NB4 (cell line): ENCODE measurements around the gene NDUFS8.
A peak's percentile ranks its signal among the peaks of the same experiment; 100 is the strongest.

Experiments used
- DNase-seq: peaks from one replicate; pipeline ENCODE4 v3.0.0; 2010; ENCODE audit warnings: low read depth
- H3K4me3 ChIP-seq: one replicate; pipeline ENCODE4 v1.5.1; 2011; ENCODE audit warnings: mild to moderate bottlenecking, low read depth, low read length, moderate library complexity
- CTCF ChIP-seq: IDR thresholded peaks from one replicate; pipeline ENCODE4 v1.5.1; 2012; ENCODE audit warnings: low read depth, low read length
- MAX ChIP-seq: IDR thresholded peaks from 2 replicates; pipeline ENCODE4 v1.6.1; 2011; ENCODE audit warnings: low read depth, low read length
- MYC ChIP-seq: IDR thresholded peaks from 2 replicates; pipeline ENCODE4 v1.6.1; 2011; ENCODE audit warnings: low read depth, low read length
- POLR2A ChIP-seq: IDR thresholded peaks from 2 replicates; pipeline ENCODE4 v1.6.1; 2011; ENCODE audit warnings: mild to moderate bottlenecking; ENCODE audit not compliant: insufficient read length; ENCODE audit errors: extremely low read depth

NDUFS8 gene

GRCh38 chr11:68037411-68038225 lies 7.1 kb downstream of the NDUFS8 start:
- H3K4me3 ChIP-seq = no peak overlapping the region
- no peak for DNase-seq
- TF ChIP-seq POLR2A (no peak), CTCF (no peak), MAX (no peak), MYC (no peak)

DNA sequence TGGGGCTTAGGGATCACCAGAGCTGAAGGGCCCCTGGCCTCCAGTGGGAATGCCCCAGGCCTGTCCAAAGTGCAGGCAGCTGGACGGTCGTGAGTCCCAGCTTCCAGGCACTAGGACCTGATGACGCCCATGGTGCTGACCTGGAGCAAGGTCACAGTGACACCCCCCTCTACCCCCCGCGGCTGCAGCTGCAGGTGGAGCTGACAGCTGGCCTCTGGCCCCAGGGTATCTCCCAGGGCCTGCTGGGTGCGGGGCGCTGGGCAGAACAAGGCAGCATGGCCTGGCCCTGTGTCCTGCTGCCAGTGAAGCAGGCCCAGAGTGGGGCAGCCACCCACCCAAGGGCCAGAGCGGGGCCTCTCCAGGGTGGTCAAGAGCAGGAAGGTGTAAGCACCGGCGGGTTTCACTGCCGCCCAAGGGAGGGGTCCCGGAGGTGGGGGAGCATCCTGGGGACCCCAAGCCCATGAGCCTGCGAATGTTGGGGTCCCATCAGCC lies 7.8 kb downstream of the NDUFS8 start:
- TF ChIP-seq CTCF (no peak), MAX (no peak), POLR2A (no peak), MYC (no peak)
- H3K4me3 ChIP-seq = peak overlapping the region; percentile 89
- no peak for DNase-seq

DNA sequence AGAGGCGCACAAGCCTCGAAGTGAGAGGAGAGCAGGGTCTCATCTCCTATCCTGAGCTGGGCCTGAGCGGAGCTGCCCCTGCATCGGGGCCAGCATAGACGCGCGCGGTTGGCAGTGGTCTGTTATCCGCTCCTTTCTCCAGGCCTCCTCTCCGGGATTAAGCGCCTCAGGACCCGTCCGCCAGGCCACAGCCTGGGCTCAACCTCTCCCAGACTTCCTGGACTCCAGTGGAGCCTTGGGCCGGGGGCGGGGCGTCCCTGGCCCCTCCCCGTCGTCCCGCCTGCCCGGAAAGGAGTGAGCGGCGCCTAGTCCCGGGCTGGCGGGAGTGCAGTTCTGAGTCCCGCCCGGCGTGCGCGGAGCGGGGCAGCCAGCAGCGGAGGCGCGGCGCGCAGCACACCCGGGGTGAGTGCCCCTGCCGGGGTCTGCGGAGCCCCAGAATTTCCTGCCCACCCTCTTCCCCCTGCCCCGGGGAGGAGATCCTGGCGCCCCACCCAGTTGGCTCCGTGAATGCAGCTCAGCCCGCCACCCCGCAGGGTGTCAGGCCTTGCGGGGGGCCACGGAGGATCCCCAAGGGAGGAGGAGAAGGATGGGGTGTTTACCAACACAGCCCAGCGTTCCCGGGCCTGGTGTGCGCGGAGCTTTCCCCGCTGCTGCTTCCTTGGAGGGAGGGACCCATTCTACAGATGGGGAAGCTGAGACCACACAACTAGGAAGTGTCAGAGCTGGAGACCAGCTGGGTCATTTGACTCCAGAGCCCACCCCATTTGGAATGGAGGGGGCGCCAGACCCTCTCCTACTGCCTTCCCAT lies 8.4 kb downstream of the NDUFS8 start, which contains the start of gene TCIRG1:
TCIRG1 (plus strand) TSS at position 308 of the 808 bp plus-strand sequence. CDS start 2,247 bp downstream, outside the sequence.
- peak within 1 kb of the TSS; percentile 89 for H3K4me3 ChIP-seq
- DNase-seq = peak; percentile 88
- TF ChIP-seq CTCF (no peak), MAX (0 out of 2 replicates have a peak, but pooled peaks have one; percentile 21), MYC (peak; percentile 52; the same call in 1 of the 2 replicates), POLR2A (peak; percentile 69)

DNA sequence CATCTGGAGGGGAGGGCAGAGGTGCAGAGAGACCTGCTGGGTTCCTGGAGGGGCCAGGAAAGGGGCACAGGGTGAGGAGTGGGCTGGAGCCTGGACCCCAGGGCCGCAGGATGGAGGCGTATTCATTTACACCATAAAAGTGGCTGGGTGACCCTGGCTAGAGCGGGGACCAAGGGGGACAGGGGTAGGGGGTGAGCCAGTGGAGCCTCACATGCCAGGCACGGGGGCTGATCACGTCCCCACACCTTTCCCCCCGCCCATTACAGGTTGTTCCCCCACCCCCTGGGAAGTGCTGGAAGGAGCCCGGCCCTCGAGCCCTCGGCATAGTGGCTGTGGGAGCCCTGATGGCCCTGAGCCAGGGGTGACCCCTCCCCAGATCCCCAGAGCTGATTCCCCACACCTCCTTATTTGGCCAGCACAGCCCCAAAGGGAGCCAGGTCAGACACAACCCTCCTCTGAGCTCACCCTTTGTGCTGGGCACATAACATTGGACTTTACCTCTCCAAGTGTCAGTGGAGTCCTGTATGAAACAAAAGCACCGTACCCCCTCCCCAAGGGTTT lies 9.1 kb downstream of the NDUFS8 start:
- peak overlapping the region; percentile 89 for H3K4me3 ChIP-seq
- no peak for DNase-seq
- TF ChIP-seq MYC = no peak
- no peak for TF ChIP-seq MAX
- no peak for TF ChIP-seq POLR2A

DNA sequence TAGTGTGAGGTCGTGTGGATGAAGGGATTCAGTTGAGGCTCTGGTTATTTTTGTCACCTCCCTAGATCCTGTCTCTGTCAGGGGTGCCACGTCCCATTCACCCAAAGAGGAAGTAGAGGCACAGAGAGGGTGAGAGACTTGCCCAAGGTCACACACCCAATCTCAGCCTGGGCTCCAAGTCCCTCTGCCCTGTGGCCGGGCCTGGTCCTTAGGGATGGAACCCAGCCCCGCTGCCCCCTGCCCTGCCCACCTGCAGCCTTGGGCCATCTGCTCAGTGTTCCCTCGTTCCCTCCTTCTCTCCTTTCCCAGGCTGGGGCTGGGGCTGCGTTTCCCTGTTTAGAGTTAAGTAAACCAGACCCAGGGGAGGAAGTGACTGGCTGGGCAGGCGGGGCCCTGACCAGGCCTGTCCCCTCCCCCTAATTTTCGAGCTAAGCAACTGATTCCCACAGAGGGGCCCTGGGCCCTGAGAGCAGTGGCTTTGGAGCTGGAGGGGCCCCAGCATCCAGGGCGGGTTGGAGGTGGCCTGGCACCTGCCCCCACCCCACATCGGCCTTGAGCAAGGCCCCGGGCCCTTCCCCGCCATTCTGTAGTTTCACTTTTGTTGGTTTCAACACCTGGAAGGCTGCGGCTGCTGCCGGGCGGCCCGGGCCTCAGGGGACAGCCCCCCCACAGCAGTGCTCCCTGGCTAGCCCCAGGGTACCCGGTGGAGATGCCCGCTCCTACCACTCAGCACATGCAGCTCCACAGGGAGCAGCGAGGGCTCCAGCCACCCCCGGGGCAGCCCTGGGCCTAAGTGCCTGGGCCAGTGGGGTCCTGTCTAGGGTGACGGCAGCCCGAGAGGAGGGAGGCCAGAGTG lies 9.8 kb downstream of the NDUFS8 start:
- H3K4me3 ChIP-seq = peak overlapping the region; percentile 89
- TF ChIP-seq POLR2A = no peak
- no peak for TF ChIP-seq CTCF
- TF ChIP-seq MYC = no peak
- no peak; the same call in 1 of the 2 replicates for TF ChIP-seq MAX
- DNase-seq = peak; percentile 94
